ENCODE data around the gene RXRA. TPM values are rescaled to one million over a fixed set of nuclear protein-coding genes. Genes with fewer than 3 reads are reported as not detected.

RXRA gene
- total and polyA plus RNA-seq, 2 donors (not counting 1 experiment from before 2014, with no cell fraction given): 2.6 to 6.8 TPM

DNA sequence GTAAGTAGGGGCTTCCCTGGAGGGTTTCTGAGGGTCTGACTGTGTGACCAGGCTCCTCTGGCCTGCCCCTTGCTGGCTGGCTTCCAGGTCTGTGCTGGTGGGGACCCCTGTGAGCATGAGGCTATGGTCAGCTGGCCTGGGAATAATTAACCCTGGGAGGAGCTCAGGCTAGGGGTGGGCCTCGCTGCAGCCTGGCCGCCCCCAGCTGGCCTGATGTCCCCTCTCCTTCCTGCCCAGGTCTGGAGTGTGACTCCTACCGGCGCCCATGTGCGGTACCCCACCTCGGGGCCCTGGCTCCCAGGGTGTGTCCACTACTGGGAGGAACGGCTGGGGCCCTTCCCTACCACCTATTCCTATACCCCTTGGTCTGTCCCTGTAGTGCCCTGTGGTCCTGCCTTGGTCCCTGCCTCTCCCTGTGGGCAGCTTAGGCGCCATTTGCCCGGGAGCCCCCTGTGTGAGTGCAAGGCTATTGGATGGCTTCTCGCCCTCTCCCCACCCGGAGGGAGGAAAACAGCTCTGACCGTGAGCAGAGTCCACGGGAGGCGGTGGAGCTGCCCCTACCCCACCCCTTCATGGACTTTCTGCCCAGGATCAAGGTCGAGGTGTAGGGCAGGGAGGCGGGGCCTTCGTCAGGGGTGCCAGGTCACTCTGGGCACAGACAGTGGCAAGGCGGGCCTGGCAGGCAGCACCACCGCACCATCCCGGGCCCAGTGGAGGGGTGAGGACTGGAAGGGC, 9.4 kb downstream of the RXRA start:
- Mint-ChIP-seq H3K4me3 (no peak overlapping the region), H3K27me3 (no peaks in the 10 kb centered on the region), H3K27ac (no peak overlapping the region), H3K9me3 (ENCODE audit: insufficient read depth) (no peaks in the 10 kb centered on the region), H3K4me1 (peaks cover 9% of the 10 kb centered on the region)
- 88% methylated on average over 16 of the region's 20 CpGs for WGBS (ENCODE audit: insufficient coverage)
- no peaks in the 10 kb centered on the region for H3K9me3 ChIP-seq (ENCODE audit: control extremely low read depth in 1 of 3, control insufficient read depth in 2 of 3, insufficient read depth in 1 of 3, low read length in 2 of 3)
- peaks cover 7% of the 10 kb centered on the region for H3K79me2 ChIP-seq (ENCODE audit: control insufficient read depth, insufficient read depth, low read length)
- H2AFZ ChIP-seq (ENCODE audit: insufficient read depth, low read depth, low read length, poor library complexity, severe bottlenecking): no peak overlapping the region
- DNase-seq (no peak), ATAC-seq (ENCODE audit: low read depth) (no peak)
- H3K27me3 ChIP-seq (replicated peaks in 1 of 4; ENCODE audit: control extremely low read depth in 1 of 4, control insufficient read depth in 3 of 4, insufficient read depth in 4 of 4, low read length in 3 of 4): no peaks in the 10 kb centered on the region
- H3K4me2 ChIP-seq (replicated peaks; ENCODE audit: low read depth, low read length, poor library complexity, severe bottlenecking): no peak overlapping the region
- ChIA-PET CTCF (no interaction called here), POLR2A (no interaction called here)
- intact Hi-C loops (cut with micrococcal nuclease): no loop called here
- H3K4me3 ChIP-seq (ENCODE audit: control extremely low read depth in 1 of 5, extremely low read depth in 1 of 5, insufficient read depth in 1 of 5, low read depth in 2 of 5, low read length in 4 of 5): no peak overlapping the region
- H4K20me1 ChIP-seq (ENCODE audit: control insufficient read depth, insufficient read depth, low read length, poor library complexity, severe bottlenecking): no peaks in the 10 kb centered on the region
- no peak overlapping the region for H3K27ac ChIP-seq (ENCODE audit: low read length in 2 of 2)
- no peaks in the 10 kb centered on the region for H3K36me3 ChIP-seq (replicated peaks in 1 of 2; ENCODE audit: control extremely low read depth in 1 of 2, control insufficient read depth in 1 of 2, extremely low read depth in 1 of 2, insufficient read depth in 2 of 2, low read length in 1 of 2)
- TF ChIP-seq EZH2 (IDR thresholded peaks at IDR 0.05; ENCODE audit: borderline replicate concordance, insufficient read depth, low read depth, low read length, poor library complexity, severe bottlenecking): no peak
- TF ChIP-seq, protein P1, sequence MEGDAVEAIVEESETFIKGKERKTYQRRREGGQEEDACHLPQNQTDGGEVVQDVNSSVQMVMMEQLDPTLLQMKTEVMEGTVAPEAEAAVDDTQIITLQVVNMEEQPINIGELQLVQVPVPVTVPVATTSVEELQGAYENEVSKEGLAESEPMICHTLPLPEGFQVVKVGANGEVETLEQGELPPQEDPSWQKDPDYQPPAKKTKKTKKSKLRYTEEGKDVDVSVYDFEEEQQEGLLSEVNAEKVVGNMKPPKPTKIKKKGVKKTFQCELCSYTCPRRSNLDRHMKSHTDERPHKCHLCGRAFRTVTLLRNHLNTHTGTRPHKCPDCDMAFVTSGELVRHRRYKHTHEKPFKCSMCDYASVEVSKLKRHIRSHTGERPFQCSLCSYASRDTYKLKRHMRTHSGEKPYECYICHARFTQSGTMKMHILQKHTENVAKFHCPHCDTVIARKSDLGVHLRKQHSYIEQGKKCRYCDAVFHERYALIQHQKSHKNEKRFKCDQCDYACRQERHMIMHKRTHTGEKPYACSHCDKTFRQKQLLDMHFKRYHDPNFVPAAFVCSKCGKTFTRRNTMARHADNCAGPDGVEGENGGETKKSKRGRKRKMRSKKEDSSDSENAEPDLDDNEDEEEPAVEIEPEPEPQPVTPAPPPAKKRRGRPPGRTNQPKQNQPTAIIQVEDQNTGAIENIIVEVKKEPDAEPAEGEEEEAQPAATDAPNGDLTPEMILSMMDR (IDR thresholded peaks at IDR 0.05): no peak
- H3K4me1 ChIP-seq (ENCODE audit: control insufficient read depth in 2 of 2, insufficient read depth in 2 of 2, low read length in 2 of 2): peaks cover 0 to 7% of the 10 kb centered on the region in 2 donors
- no peak overlapping the region for H3K9ac ChIP-seq (ENCODE audit: low read length)

DNA sequence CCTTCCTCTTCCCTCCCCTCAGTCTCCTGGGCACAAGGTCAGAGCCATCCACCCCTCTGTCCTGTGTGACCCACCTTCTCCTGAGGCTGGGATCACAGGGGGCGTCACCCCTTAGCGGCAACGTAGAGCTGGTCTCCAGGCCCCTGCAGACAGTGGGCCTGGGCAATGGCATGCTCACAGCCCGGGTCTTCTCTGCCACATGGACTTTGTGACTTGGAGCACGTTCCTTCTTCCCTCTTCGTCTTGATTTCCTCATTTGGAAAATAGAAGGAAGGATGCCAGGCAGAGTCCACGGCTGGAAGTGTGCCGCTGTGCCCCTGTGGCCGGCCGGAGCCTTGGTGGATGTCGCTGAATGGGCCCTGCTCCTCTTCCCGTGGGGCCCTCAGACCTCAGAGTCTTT, 10.0 kb downstream of the RXRA start:
- no peaks in the 10 kb centered on the region for H3K9me3 Mint-ChIP-seq (ENCODE audit: insufficient read depth)
- CTCF ChIA-PET: no interaction called here

More for the DNA sequence above, 10.0 kb downstream of the RXRA start:
- H3K27ac ChIP-seq (ENCODE audit: low read length in 2 of 2): no peak overlapping the region
- no peak overlapping the region for H2AFZ ChIP-seq (ENCODE audit: insufficient read depth, low read depth, low read length, poor library complexity, severe bottlenecking)
- Mint-ChIP-seq H3K4me3 (no peak overlapping the region), H3K4me1 (peaks cover 11% of the 10 kb centered on the region), H3K27me3 (no peaks in the 10 kb centered on the region), H3K27ac (no peak overlapping the region)
- ATAC-seq (ENCODE audit: low read depth) (no peak), DNase-seq (no peak)
- no peaks in the 10 kb centered on the region for H3K9me3 ChIP-seq (ENCODE audit: control extremely low read depth in 1 of 3, control insufficient read depth in 2 of 3, insufficient read depth in 1 of 3, low read length in 2 of 3)
- no peak overlapping the region for H3K4me2 ChIP-seq (replicated peaks; ENCODE audit: low read depth, low read length, poor library complexity, severe bottlenecking)
- TF ChIP-seq, protein P1 (IDR thresholded peaks at IDR 0.05): no peak
- no peak for TF ChIP-seq EZH2 (IDR thresholded peaks at IDR 0.05; ENCODE audit: borderline replicate concordance, insufficient read depth, low read depth, low read length, poor library complexity, severe bottlenecking)
- WGBS (ENCODE audit: insufficient coverage): 92% methylated on average over 12 of the region's 12 CpGs
- H3K36me3 ChIP-seq (replicated peaks in 1 of 2; ENCODE audit: control extremely low read depth in 1 of 2, control insufficient read depth in 1 of 2, extremely low read depth in 1 of 2, insufficient read depth in 2 of 2, low read length in 1 of 2): no peaks in the 10 kb centered on the region
- POLR2A ChIA-PET: interaction anchor here (0.7 kb wide), 1 partner anchor 8 kb away, joined by 3 read pairs; no protein-coding TSS in a partner anchor
- no peak overlapping the region for H3K9ac ChIP-seq (ENCODE audit: low read length)
- peaks cover 7% of the 10 kb centered on the region for H3K79me2 ChIP-seq (ENCODE audit: control insufficient read depth, insufficient read depth, low read length)
- no peaks in the 10 kb centered on the region for H4K20me1 ChIP-seq (ENCODE audit: control insufficient read depth, insufficient read depth, low read length, poor library complexity, severe bottlenecking)
- H3K27me3 ChIP-seq (replicated peaks in 1 of 4; ENCODE audit: control extremely low read depth in 1 of 4, control insufficient read depth in 3 of 4, insufficient read depth in 4 of 4, low read length in 3 of 4): no peaks in the 10 kb centered on the region
- intact Hi-C loops (cut with micrococcal nuclease): no loop called here
- peaks cover 3 to 13% of the 10 kb centered on the region in 2 donors for H3K4me1 ChIP-seq (ENCODE audit: control insufficient read depth in 2 of 2, insufficient read depth in 2 of 2, low read length in 2 of 2)
- no peak overlapping the region for H3K4me3 ChIP-seq (ENCODE audit: control extremely low read depth in 1 of 5, extremely low read depth in 1 of 5, insufficient read depth in 1 of 5, low read depth in 2 of 5, low read length in 4 of 5)
